Stimulated activated CD4-positive, alpha-beta T cell treated with anti-CD3 and anti-CD28 coated beads, TNF-alpha, amount 100 ng/mL, for 1 hour (primary cell): ENCODE measurements around the gene MBP.

Source experiments
- DNase-seq, 3 donors: peaks; one replicate each; pipeline ENCODE4 v3.0.0-alpha.2; 2020; ENCODE audit warnings: low read depth in 3 of 3, low spot score in 1 of 3

The MBP gene

DNA sequence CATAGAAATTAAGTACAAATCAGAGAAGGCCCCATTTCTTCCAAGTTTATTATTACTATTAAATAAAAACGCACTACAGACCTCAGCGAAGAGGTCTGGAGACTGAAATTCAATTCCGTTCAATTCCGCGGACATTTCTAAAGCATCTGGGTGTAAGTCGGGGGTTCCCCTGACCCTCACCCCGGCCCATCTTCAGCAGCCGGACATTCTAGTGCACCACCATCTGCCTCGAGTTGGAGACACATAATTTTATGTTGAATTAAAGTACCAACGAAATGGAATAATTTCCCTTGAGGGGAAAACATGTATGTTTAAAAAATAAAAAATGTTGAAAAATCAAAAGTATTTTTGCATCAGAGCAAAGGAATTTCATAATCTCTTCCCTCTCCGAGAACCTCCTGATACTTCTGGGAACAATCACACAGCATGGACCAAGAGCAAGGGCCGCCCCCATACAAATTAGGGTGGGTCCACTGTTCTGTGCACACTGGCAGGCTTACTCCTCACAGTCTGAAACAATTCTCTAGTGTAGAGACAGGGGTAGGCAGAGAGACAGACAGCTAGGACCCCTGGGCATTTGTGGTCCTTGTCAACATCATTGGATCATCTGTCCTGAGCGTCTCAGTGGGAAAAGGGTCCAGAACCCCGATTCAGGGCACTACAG lies 29.3 kb downstream of the MBP start:
- no peak for DNase-seq

GRCh38 chr18:77102259-77103040 lies 30.1 kb downstream of the MBP start:
- no peak for DNase-seq

DNA sequence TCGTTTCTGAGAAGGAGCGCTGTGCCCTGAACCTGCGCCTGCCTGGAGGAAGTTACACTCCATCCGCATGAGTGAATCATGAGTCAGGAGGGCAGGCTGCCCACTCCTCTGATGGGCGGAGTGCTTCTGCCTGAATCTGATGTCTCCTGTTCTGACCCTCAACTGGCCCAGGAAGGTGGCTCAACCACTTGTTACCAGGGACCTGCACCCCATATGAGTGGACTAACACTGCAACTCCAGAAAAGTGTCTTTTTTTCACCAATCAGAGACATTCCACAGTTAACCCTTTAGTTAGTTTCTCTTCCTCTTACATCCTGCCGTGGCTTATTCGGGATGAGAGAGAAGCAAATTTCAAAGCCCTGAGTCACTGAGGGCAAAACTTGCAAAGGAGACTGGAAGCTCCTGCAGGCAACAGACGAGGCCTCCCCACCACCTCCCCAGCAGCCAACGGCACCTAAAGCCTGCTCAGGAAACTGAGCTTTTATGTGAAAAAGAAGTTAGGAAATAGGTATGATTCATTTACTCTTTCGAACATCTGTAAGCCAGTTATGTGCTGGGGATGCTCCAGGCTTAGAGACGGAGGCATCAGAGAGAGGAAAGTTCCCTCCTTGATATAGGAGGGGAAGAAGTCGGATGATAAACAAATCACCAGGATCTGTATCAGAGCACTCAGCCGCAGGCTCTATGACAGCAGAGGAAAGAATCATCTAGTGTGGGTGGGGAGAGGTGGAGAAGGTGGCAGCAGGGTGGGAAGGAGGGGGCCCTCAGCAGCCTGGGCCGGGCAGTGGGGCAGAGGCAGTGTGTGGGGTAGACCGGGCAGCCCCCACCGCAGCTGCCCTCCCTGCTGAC lies 30.9 kb downstream of the MBP start:
- peak in 1 of 3 donors; percentile 43 for DNase-seq

DNA sequence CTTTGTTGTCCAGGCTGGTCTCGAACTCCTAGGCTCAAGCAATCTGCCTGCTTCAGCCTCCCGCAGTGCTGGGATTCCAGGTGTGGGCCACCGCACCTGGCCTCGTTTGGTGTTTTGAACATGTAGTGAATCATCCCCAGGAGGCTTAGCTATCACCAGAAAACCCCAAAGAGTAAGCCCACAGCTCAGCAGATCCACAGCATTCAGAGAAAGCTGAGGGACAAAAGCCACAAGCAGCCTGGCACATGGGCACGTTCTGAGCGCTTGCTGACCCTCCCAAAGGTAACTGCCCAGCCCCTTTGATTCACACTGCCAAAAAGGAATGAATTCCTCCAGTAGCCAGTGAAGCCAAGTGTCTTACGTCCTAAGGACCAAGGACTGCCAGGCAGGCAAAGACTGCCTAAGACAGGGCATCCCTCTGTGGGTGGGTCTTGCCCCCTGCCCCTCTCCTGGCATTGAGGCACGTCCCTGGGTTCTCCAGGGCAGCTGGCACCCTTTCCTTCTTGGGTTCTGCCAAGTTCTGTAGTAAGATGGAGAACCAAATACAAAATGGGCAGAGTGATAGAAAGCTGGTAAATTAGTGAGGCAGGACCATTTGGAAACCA lies 31.7 kb downstream of the MBP start:
- peak in 1 of 3 donors; percentile 14 for DNase-seq

GRCh38 chr18:77099485-77100370 lies 32.9 kb downstream of the MBP start:
- DNase-seq: no peak

DNA sequence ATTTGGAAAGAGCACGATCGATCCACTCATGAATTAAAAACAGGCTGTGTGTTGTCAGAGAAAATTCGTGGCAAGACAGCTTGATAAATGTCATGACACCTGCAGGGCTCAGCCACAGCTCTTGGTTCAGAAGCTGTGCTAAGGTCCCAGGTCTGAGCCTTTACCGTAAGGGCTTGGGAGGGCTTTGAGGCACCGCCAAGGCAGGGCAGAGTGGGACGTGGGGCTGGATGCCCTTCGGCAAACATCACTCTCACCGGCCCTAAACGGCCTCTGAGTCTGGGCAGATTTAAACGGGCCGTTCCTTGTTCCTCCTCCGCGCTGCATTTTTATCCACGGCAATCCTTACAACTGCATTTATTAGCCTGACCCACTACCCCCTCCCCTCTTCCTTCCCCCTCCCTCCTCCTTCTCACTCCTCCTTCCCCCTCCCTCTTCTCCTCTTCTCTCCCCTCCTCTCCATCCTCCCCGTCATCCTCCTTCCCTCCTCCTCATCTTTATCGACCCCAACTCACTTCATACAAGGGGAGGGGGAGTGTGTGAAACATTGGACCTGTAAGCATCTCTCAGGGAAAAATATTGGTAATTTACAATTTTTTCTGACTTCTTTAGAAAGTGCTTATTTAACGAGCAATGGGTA lies 33.9 kb downstream of the MBP start:
- no peak for DNase-seq

GRCh38 chr18:77098029-77098428 lies 34.6 kb downstream of the MBP start:
- no peak for DNase-seq

GRCh38 chr18:77096936-77097886 lies 35.4 kb downstream of the MBP start:
- DNase-seq: no peak

GRCh38 chr18:77095391-77096371 lies 36.9 kb downstream of the MBP start:
- DNase-seq: no peak

DNA sequence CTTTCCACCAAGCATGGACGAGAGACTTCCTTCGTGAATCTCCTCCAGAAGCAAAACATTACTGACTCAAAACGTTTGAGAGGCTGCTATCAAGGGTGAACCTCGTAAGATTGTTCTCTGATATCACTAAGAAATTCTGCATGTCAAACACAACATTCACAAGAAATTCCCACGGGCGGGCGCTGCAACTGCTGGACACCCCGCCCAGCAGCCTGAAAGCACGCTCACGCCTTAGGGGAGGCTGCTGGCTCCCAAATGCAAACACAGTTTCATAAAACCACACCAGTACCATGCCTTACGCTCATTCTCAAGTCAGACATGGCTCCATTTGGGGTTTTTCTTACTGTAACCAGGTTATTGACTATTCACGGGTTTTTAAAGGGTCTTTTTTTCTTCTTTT lies 39.0 kb downstream of the MBP start:
- no peak for DNase-seq

DNA sequence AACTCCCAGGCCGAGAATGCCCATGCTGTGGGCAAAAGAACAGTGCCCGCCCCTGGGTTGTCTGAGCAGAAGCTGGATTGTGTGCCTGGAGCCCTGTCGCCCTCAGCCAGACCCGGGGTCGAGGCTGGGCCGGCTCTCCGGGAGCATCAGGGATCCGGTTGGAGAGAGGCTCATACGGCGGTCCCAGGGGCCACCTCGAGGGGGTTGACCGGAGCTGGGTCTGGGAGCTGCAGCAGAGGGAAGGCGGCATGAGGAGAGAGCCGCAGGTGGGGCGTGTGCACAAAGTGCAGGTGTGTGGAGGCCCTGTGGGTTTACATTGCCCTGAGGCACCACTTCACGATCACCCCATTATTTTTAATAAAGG lies 39.5 kb downstream of the MBP start:
- no peak for DNase-seq

- no peak for DNase-seq
These were observed 40.2 kb downstream of the MBP start for GRCh38 chr18:77092104-77093066.

DNA sequence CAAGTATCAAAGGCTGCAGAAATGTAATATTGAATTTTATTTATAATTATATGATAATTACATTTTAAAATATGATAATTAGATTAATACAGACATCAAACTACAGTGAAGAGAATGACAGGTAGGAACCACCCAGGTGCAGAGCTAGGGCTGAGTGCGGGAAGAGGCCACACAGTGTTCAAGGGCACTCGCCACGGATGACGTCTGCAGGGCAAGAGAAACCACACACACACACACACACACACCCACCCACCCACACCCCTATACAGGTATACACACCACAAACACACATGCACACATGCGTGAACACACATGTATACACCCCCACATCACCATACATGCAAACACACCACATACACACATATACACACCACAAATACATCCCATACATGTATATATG lies 41.2 kb downstream of the MBP start:
- DNase-seq: no peak

DNA sequence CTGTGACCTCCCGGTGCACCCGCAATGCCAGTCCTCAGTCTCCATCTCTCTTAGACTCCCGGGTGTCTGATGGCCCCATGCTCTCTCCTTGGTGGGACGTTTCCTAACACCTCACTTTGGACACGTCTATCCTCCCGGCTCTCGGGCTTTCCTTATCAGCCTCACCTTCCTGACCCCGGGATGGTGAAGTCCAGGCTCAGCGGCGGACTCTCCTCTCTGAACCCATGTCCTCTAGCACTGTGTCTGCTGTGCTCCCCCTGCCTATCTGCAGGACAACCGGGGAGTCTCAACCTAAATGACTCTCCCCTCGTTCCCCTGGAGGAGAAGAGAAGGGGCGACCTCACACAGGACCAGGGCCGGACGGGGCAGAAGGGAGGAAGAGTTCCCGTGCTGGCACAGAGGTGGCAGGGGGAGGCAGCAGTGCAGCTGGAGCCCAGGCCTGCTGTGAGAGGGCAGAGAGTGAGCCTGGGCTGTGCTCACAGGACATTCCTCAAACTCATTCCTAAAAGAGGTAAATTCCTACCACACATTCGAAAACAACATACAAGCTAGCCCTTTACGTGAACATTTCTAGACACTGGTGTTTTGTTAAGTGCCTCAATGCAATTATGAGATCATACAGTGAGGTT lies 41.9 kb downstream of the MBP start:
- DNase-seq: no peak

GRCh38 chr18:77089723-77090285 lies 42.8 kb downstream of the MBP start:
- no peak for DNase-seq
